Astrocyte of the cerebellum (primary cell): Measurements from ENCODE around the gene GALNTL6.

ENCODE experiments used
- DNase-seq: peaks from one replicate; pipeline ENCODE4 v3.0.0-alpha.2; 2011; ENCODE audit warnings: low read depth
- H3K4me3 ChIP-seq: 2 replicates; pipeline ENCODE4 v1.5.1; 2011; ENCODE audit warnings: mild to moderate bottlenecking, low read depth, low read length, moderate library complexity
- in situ Hi-C: cut with HindIII; loops from 2 replicates; pipeline ENCODE4 v1.10.0; 2017; ENCODE audit warnings: low sequenced_read_pairs
- TF ChIP-seq, protein P1 (sequence below): IDR thresholded peaks from 2 replicates; pipeline ENCODE4 v1.5.1; 2012; ENCODE audit warnings: low read length, low read depth, moderate library complexity, mild to moderate bottlenecking; ENCODE audit errors: missing control alignments

The GALNTL6 gene

DNA sequence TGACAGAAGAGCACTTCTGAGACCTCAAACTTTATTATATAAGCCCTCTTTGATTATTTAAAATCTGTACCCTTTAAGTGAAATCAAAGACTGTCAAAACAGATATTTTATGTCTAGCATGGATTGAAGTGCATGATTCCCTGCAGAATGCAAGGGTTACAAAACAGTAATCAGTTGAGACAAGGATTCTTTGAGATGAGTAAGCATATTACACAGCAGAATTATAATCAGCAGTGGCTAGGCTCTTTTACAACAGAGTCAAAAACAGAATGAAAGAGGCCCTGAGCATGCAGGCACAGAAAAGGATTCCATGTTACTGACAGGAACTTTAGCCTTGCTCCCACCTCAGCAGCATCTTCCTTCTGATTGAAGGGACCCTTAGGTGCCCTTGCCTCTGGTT is 867.5 kb downstream of the GALNTL6 start:
- in situ Hi-C loops = no loop called here
- no peak for DNase-seq
- no peak overlapping the region for H3K4me3 ChIP-seq
- TF ChIP-seq, protein P1, sequence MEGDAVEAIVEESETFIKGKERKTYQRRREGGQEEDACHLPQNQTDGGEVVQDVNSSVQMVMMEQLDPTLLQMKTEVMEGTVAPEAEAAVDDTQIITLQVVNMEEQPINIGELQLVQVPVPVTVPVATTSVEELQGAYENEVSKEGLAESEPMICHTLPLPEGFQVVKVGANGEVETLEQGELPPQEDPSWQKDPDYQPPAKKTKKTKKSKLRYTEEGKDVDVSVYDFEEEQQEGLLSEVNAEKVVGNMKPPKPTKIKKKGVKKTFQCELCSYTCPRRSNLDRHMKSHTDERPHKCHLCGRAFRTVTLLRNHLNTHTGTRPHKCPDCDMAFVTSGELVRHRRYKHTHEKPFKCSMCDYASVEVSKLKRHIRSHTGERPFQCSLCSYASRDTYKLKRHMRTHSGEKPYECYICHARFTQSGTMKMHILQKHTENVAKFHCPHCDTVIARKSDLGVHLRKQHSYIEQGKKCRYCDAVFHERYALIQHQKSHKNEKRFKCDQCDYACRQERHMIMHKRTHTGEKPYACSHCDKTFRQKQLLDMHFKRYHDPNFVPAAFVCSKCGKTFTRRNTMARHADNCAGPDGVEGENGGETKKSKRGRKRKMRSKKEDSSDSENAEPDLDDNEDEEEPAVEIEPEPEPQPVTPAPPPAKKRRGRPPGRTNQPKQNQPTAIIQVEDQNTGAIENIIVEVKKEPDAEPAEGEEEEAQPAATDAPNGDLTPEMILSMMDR = no peak

DNA sequence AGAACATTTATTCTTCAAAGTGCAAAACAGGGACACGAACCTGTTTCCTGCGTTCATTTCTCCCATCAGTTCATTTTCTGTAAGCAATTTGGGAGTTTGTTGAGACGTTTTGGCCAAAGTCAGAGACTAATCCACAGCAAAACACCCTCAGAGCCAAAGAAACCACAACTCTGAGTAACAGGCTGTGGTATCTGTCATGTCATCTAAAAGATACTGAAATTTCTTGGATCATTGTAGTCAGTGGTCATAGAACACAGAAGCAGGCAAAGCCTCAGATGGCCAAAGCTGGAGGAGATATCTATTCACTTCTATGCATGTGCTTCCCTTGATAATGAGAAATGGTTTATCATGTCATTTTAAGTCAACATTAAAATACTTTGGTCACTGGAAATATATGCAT is 869.8 kb downstream of the GALNTL6 start:
- H3K4me3 ChIP-seq = no peak overlapping the region
- in situ Hi-C loops = no loop called here
- TF ChIP-seq, protein P1 = no peak

GRCh38 chr4:172686021-172686420 is 872.8 kb downstream of the GALNTL6 start:
- TF ChIP-seq, protein P1 = no peak
- H3K4me3 ChIP-seq = no peak overlapping the region
- DNase-seq = no peak
- in situ Hi-C loops = no loop called here

More for the DNA sequence above, 869.8 kb downstream of the GALNTL6 start:
- DNase-seq = peak; percentile 24

DNA sequence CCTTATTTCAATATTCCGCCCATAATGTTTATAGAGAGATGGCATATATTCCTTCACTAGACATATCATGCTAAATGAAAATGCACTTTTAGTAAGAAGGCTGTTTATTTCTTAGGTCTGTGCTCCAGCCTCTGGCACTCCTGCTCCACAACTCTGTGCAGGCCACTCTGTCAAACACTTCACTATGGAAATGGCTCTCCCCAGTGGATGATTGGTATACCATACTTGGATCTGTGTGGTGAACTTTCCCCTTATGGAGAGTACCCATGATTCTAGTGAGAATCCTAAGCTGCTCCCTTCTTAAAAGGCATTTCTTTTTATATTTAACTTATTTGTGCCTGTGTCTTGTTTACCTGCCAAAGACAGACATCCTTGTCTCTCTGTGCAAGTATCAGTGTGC is 875.3 kb downstream of the GALNTL6 start:
- no peak overlapping the region for H3K4me3 ChIP-seq
- TF ChIP-seq, protein P1 = no peak
- in situ Hi-C loops = no loop called here
- no peak for DNase-seq

DNA sequence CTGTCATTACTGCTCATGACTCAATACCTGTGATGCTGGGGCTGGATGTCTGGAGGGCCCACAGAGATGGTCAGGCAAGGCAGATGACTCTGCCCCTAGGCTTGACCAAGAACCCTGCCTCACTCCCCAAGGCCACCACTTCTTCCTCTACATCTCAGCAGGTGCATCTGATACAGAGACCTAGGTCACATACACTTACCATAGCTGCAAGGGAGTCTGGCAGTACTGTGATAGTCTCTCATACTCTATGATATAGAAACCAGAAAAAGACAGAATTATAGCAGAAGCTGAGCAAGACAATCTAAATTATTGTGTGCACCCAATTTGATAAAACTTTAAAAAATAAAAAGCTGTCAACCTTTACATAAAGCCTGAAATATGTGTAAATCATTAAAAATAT is 878.3 kb downstream of the GALNTL6 start:
- in situ Hi-C loops = no loop called here
- TF ChIP-seq, protein P1 = no peak
- DNase-seq = no peak
- H3K4me3 ChIP-seq = no peak overlapping the region

GRCh38 chr4:172692701-172693100 is 879.5 kb downstream of the GALNTL6 start:
- in situ Hi-C loops = no loop called here

More at GRCh38 chr4:172692701-172693100, 879.5 kb downstream of the GALNTL6 start:
- TF ChIP-seq, protein P1 = no peak
- H3K4me3 ChIP-seq = no peak overlapping the region
- DNase-seq = no peak
